Neutrophil (primary cell): ENCODE data around the gene ADGRA1.

Experiments
- H3K27ac ChIP-seq: fragments of 200-600 bp; sonication (generic); 2 replicates; pipeline ENCODE4 v1.5.1; 2016; ENCODE audit warnings: mild to moderate bottlenecking, moderate library complexity
- H3K27me3 ChIP-seq: fragments of 200-600 bp; sonication (generic); 2 replicates; pipeline ENCODE4 v1.6.0; 2016; ENCODE audit warnings: mild to moderate bottlenecking
- H3K36me3 ChIP-seq: fragments of 200-600 bp; sonication (generic); 2 replicates; pipeline ENCODE4 v1.5.1; 2017
- H3K4me1 ChIP-seq, 2 experiments: fragments of 200-600 bp in 1 of 2; sonication (generic) in 1 of 2; 1 replicate in 1 of 2; 2 replicates in 1 of 2; pipeline versions ENCODE4 v1.5.1 to v1.6.1; 2013 to 2016; ENCODE audit warnings: low read depth in 1 of 2, low read length in 1 of 2, mild to moderate bottlenecking in 1 of 2, moderate library complexity in 1 of 2; ENCODE audit not compliant: control insufficient read depth in 1 of 2, insufficient read depth in 1 of 2
- H3K4me3 ChIP-seq, 2 experiments: fragments of 200-600 bp in 1 of 2; sonication (generic) in 1 of 2; 1 replicate in 1 of 2; 2 replicates in 1 of 2; pipeline ENCODE4 v1.5.1; 2013 to 2016; ENCODE audit warnings: low read depth in 1 of 2, low read length in 1 of 2, mild to moderate bottlenecking in 1 of 2, moderate library complexity in 1 of 2
- H3K9me3 ChIP-seq: fragments of 200-600 bp; sonication (generic); 2 replicates; pipeline ENCODE4 v1.5.1; 2016
- CTCF ChIP-seq: fragments of 200-600 bp; sonication (generic); IDR thresholded peaks from 2 replicates; pipeline ENCODE4 v1.5.1; 2016; ENCODE audit warnings: antibody characterized with exemption

The ADGRA1 gene

GRCh38 chr10:133084491-133084890, 3.2 kb upstream of the ADGRA1 start:
- Histone ChIP-seq H3K4me1 (no peaks in the 10 kb centered on the region), H3K4me3 (no peak overlapping the region), H3K27me3 (peaks cover 61% of the 10 kb centered on the region), H3K27ac (no peak overlapping the region), H3K36me3 (no peaks in the 10 kb centered on the region), H3K9me3 (no peaks in the 10 kb centered on the region)
- no peak for TF ChIP-seq CTCF

GRCh38 chr10:133085251-133086125, 2.2 kb upstream of the ADGRA1 start:
- peaks cover 71% of the 10 kb centered on the region for H3K27me3 ChIP-seq
- H3K4me1 ChIP-seq, result no peaks in the 10 kb centered on the region
- no peak for TF ChIP-seq CTCF
- H3K36me3 ChIP-seq, result no peaks in the 10 kb centered on the region
- no peak overlapping the region for H3K27ac ChIP-seq
- H3K9me3 ChIP-seq, result no peaks in the 10 kb centered on the region
- no peak overlapping the region for H3K4me3 ChIP-seq

GRCh38 chr10:133086247-133086646, 1.5 kb upstream of the ADGRA1 start:
- no peak overlapping the region for H3K4me3 ChIP-seq
- peaks cover 79% of the 10 kb centered on the region for H3K27me3 ChIP-seq
- H3K27ac ChIP-seq, result no peak overlapping the region
- H3K4me1 ChIP-seq, result no peaks in the 10 kb centered on the region
- TF ChIP-seq CTCF, result no peak
- H3K36me3 ChIP-seq, result no peaks in the 10 kb centered on the region
- no peaks in the 10 kb centered on the region for H3K9me3 ChIP-seq

GRCh38 chr10:133087045-133087678, 562 bp upstream of the ADGRA1 start:
- no peak overlapping the region for H3K4me3 ChIP-seq
- no peak overlapping the region for H3K27ac ChIP-seq
- peaks cover 83% of the 10 kb centered on the region for H3K27me3 ChIP-seq
- no peaks in the 10 kb centered on the region for H3K36me3 ChIP-seq
- TF ChIP-seq CTCF, result no peak
- H3K4me1 ChIP-seq, result no peaks in the 10 kb centered on the region
- no peaks in the 10 kb centered on the region for H3K9me3 ChIP-seq

- H3K9me3 ChIP-seq, result no peaks in the 10 kb centered on the region
- H3K4me1 ChIP-seq, result no peaks in the 10 kb centered on the region
- no peak overlapping the region for H3K4me3 ChIP-seq
- H3K27me3 ChIP-seq, result peaks cover 78% of the 10 kb centered on the region
- TF ChIP-seq CTCF, result no peak
- H3K36me3 ChIP-seq, result no peaks in the 10 kb centered on the region
- H3K27ac ChIP-seq, result no peak overlapping the region
These were observed 643 bp downstream of the ADGRA1 start for GRCh38 chr10:133088179-133088955.
